HepG2 (cell line): ENCODE data around the gene ADGRG6. TPM values are rescaled to one million over a fixed set of nuclear protein-coding genes. Genes with fewer than 3 reads are reported as not detected.

ENCODE experiments used
- CHCHD3 ChIP-seq: sonication (generic); formaldehyde crosslinking; IDR thresholded peaks from 2 replicates; pipeline ENCODE4 v1.8.0; 2022; ENCODE audit warnings: mild to moderate bottlenecking, missing genetic modification reagents, moderate library complexity
- CHD2 ChIP-seq: IDR thresholded peaks from 2 replicates; pipeline ENCODE4 v1.6.1; 2011; ENCODE audit warnings: low read depth, low read length, improper control_type of control experiment
- FLYWCH1 ChIP-seq: sonication (generic); formaldehyde crosslinking; IDR thresholded peaks from 2 replicates; pipeline ENCODE4 v1.8.1; 2023; ENCODE audit warnings: mild to moderate bottlenecking, missing genetic modification reagents
- MTERF4 ChIP-seq: sonication (generic); formaldehyde crosslinking; IDR thresholded peaks from 2 replicates; pipeline ENCODE4 v1.8.0; 2023; ENCODE audit warnings: mild to moderate bottlenecking, missing genetic modification reagents
- MYPOP ChIP-seq: sonication (generic); formaldehyde crosslinking; IDR thresholded peaks from 2 replicates; pipeline ENCODE4 v1.8.1; 2023; ENCODE audit warnings: mild to moderate bottlenecking, moderate library complexity, missing genetic modification reagents
- PREB ChIP-seq: sonication (generic); formaldehyde crosslinking; IDR thresholded peaks from 2 replicates; pipeline ENCODE4 v1.4.0; 2020; ENCODE audit warnings: missing genetic modification reagents
- TFE3 ChIP-seq: IDR thresholded peaks from 2 replicates; pipeline ENCODE4 v1.6.1; 2016
- U2AF1 ChIP-seq: fragments of 200-400 bp; formaldehyde crosslinking; optimal IDR thresholded peaks from 2 replicates; pipeline ENCODE3; 2017; ENCODE audit warnings: mild to moderate bottlenecking, low read depth, low read length
- ZBTB10 ChIP-seq: sonication (generic); formaldehyde crosslinking; IDR thresholded peaks from 2 replicates; pipeline ENCODE4 v1.4.0; 2020; ENCODE audit warnings: missing genetic modification reagents, borderline replicate concordance
- ZHX2 ChIP-seq, 2 experiments: sonication (generic) in 1 of 2; formaldehyde crosslinking in 1 of 2; IDR thresholded peaks; 2 replicates each; pipeline versions ENCODE4 v1.6.1 to v1.9.0; 2014 to 2022; ENCODE audit warnings: antibody characterized with exemption in 1 of 2, borderline replicate concordance in 1 of 2, inconsistent platforms in 1 of 2, low read depth in 1 of 2, missing genetic modification reagents in 1 of 2
- ZNF3 ChIP-seq: IDR thresholded peaks from 2 replicates; pipeline ENCODE4 v1.7.0; 2017; ENCODE audit warnings: inconsistent platforms
- ZNF350 ChIP-seq: sonication (generic); formaldehyde crosslinking; IDR thresholded peaks from 2 replicates; pipeline ENCODE4 v1.4.0; 2020; ENCODE audit warnings: mild to moderate bottlenecking, low read depth, missing genetic modification reagents, borderline replicate concordance
- ZZZ3 ChIP-seq: sonication (generic); formaldehyde crosslinking; IDR thresholded peaks from 2 replicates; pipeline ENCODE4 v1.4.0; 2020; ENCODE audit warnings: missing genetic modification reagents, mild to moderate bottlenecking, borderline replicate concordance
- polyA plus RNA-seq, 8 experiments: library from polyadenylated mRNA; depleted of rRNA in 3 of 8; stranded (reverse) in 7 of 8; unstranded in 1 of 8; fragments of >200 nt; fragmentation: Illumina TruSeq in 4 of 8; extraction: Trizol in 4 of 8; gene quantifications; 2 replicates each; pipeline versions ENCODE4 v1.2.1 to v1.2.3, GENCODE V29; 2011 to 2016; ENCODE audit warnings: low read depth in 4 of 8, missing spikeins in 1 of 8, mixed read lengths in 1 of 8; ENCODE audit not compliant: insufficient read depth in 1 of 8
- total RNA-seq, 5 experiments: library from RNA; depleted of rRNA; stranded (reverse); fragments of >200 nt; fragmentation: Illumina TruSeq; extraction: Trizol; gene quantifications; 2 replicates each; pipeline ENCODE4 v1.2.3, GENCODE V29; 2016; ENCODE audit warnings: low read depth in 1 of 5

Gene ADGRG6
- total and polyA plus RNA-seq, 2 of the 13 experiments (the other 11 are each of a cell fraction or from before 2014, with no cell fraction given): 129 to 249 TPM

- TF ChIP-seq ZHX2 (IDR thresholded peaks at IDR 0.05; ENCODE audit: low read depth): no peak; the same call in 1 of the 2 replicates
- TF ChIP-seq ZHX2 (CRISPR knock-in tag; IDR thresholded peaks at IDR 0.05; ENCODE audit: borderline replicate concordance): no peak; the same call in 1 of the 2 replicates
- TF ChIP-seq ZZZ3 (CRISPR knock-in tag): no peak
- no peak for TF ChIP-seq ZBTB10 (CRISPR knock-in tag)
- no peak for TF ChIP-seq FLYWCH1 (CRISPR knock-in tag)
- TF ChIP-seq MYPOP (CRISPR knock-in tag): no peak
- no peak for TF ChIP-seq CHCHD3 (CRISPR knock-in tag)
- TF ChIP-seq ZNF350: no peak
- no peak for TF ChIP-seq ZNF3
- TF ChIP-seq MTERF4: no peak
- no peak for TF ChIP-seq CHD2
- TF ChIP-seq TFE3 (CRISPR knock-in tag): peak; percentile 77; the same call in 1 of the 2 replicates
- no peak for TF ChIP-seq U2AF1
- TF ChIP-seq PREB (CRISPR knock-in tag): no peak
These were observed 29.3 kb downstream of the ADGRG6 start (continued) for GRCh38 chr6:142331075-142331551.
